Measurements from ENCODE around the gene MCF2L. TPM values are rescaled to one million over a fixed set of nuclear protein-coding genes. Genes with fewer than 3 reads are reported as not detected.

MCF2L gene
- total and polyA plus RNA-seq, 10 of the 15 experiments (the other 5 are each of a cell fraction or from before 2014, with no cell fraction given): 0.06 to 1.1 (median 0.21) TPM; not detected in 2

DNA sequence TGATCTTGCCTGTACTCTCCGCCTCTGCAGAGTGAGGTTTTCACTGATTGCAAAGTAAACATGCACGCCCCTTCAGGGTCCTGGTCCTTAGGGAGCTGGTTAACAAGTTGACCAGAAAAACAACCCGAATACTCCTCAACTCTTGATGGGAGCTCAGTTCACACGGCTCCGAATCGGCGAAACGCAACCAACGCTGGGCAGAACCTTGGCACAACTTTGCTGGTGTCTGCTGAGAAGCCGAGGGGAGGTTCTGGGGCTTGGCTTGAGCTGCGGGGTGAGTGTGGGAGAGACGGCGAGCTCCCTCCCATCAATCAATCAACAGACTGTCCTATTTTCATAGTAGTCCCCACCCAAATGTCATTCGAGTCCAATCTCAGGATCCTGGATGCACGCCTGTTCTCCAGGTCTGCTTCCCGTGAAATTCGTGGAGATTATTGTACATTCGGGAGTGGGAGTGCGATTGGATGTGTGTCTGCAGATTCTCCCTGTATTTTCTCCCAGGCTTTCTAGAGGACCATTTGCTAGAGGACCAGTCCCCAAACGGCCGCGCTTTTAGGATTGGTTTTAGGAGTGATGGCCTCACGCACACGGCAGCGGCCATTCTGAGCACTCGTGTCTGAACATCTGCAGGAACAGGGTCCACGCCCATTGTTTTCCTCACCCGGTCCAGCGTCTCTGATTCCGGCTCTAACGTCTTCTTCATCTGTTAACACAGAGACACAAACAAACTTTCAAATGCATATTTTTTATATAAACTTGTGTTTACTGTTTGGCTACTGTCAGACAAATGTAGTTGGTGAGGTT is 85.0 kb downstream of the MCF2L start:
- Histone ChIP-seq H3K27me3 (replicated peaks in 1 of 2; ENCODE audit: control insufficient read depth in 2 of 2, insufficient read depth in 2 of 2, low read length in 1 of 2) (no peaks in the 10 kb centered on the region; a peak in 1 of 4 replicates), H3K9me3 (replicated peaks; ENCODE audit: control insufficient read depth, insufficient read depth, low read length) (peaks cover 2% of the 10 kb centered on the region; the same call in 1 of the 3 replicates)

More for the DNA sequence above, 85.0 kb downstream of the MCF2L start:
- Histone ChIP-seq H4K20me1 (ENCODE audit: control insufficient read depth, insufficient read depth) (no peaks in the 10 kb centered on the region), H3K4me1 (ENCODE audit: control insufficient read depth, insufficient read depth, low read length) (no peaks in the 10 kb centered on the region), H2AFZ (ENCODE audit: control insufficient read depth, low read depth, low read length) (no peak overlapping the region), H3K27ac (ENCODE audit: control insufficient read depth, insufficient read depth) (no peak overlapping the region), H3K4me3 (no peak overlapping the region), H3K9ac (ENCODE audit: control insufficient read depth, insufficient read depth, low read length) (no peak overlapping the region), H3K36me3 (ENCODE audit: control insufficient read depth in 2 of 2, insufficient read depth in 2 of 2, low read length in 1 of 2) (no peaks in the 10 kb centered on the region), H3K4me2 (ENCODE audit: control insufficient read depth, insufficient read depth) (no peak overlapping the region), H3K79me2 (ENCODE audit: control insufficient read depth, insufficient read depth, low read length) (no peaks in the 10 kb centered on the region)
- in situ Hi-C loops (cut with MboI): no loop called here
- TF ChIP-seq TARDBP (IDR thresholded peaks at IDR 0.05; ENCODE audit: borderline replicate concordance) (no peak), MXI1 (IDR thresholded peaks at IDR 0.05; ENCODE audit: low read depth, low read length) (no peak), KDM1A (IDR thresholded peaks at IDR 0.05; ENCODE audit: borderline replicate concordance) (no peak), LARP7 (IDR thresholded peaks at IDR 0.05) (no peak), MEF2A (IDR thresholded peaks at IDR 0.05; ENCODE audit: insufficient read depth, low read depth, low read length) (no peak), GABPA (IDR thresholded peaks at IDR 0.05; ENCODE audit: low read depth) (no peak)
- TF ChIP-seq, protein P1, sequence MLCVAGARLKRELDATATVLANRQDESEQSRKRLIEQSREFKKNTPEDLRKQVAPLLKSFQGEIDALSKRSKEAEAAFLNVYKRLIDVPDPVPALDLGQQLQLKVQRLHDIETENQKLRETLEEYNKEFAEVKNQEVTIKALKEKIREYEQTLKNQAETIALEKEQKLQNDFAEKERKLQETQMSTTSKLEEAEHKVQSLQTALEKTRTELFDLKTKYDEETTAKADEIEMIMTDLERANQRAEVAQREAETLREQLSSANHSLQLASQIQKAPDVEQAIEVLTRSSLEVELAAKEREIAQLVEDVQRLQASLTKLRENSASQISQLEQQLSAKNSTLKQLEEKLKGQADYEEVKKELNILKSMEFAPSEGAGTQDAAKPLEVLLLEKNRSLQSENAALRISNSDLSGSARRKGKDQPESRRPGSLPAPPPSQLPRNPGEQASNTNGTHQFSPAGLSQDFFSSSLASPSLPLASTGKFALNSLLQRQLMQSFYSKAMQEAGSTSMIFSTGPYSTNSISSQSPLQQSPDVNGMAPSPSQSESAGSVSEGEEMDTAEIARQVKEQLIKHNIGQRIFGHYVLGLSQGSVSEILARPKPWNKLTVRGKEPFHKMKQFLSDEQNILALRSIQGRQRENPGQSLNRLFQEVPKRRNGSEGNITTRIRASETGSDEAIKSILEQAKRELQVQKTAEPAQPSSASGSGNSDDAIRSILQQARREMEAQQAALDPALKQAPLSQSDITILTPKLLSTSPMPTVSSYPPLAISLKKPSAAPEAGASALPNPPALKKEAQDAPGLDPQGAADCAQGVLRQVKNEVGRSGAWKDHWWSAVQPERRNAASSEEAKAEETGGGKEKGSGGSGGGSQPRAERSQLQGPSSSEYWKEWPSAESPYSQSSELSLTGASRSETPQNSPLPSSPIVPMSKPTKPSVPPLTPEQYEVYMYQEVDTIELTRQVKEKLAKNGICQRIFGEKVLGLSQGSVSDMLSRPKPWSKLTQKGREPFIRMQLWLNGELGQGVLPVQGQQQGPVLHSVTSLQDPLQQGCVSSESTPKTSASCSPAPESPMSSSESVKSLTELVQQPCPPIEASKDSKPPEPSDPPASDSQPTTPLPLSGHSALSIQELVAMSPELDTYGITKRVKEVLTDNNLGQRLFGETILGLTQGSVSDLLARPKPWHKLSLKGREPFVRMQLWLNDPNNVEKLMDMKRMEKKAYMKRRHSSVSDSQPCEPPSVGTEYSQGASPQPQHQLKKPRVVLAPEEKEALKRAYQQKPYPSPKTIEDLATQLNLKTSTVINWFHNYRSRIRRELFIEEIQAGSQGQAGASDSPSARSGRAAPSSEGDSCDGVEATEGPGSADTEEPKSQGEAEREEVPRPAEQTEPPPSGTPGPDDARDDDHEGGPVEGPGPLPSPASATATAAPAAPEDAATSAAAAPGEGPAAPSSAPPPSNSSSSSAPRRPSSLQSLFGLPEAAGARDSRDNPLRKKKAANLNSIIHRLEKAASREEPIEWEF (IDR thresholded peaks at IDR 0.05; ENCODE audit: insufficient replicate concordance, low read depth, low read length): no peak
- TF ChIP-seq, protein P2, sequence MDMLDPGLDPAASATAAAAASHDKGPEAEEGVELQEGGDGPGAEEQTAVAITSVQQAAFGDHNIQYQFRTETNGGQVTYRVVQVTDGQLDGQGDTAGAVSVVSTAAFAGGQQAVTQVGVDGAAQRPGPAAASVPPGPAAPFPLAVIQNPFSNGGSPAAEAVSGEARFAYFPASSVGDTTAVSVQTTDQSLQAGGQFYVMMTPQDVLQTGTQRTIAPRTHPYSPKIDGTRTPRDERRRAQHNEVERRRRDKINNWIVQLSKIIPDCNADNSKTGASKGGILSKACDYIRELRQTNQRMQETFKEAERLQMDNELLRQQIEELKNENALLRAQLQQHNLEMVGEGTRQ (IDR thresholded peaks at IDR 0.05; ENCODE audit: borderline replicate concordance, low read depth, low read length): no peak
- BruUV-seq (replicated peaks): no TSS peak
- intact Hi-C loops (cut with micrococcal nuclease; ENCODE audit: unreplicated experiment): no loop called here
- 54% methylated on average over 30 of the region's 31 CpGs for WGBS (ENCODE audit: insufficient coverage, insufficient replicate concordance, low lambda C conversion rate, missing lambda C conversion rate)
- ChIA-PET SMC1A (ENCODE audit: uncharacterized antibody, unreplicated experiment) (no interaction called here), RAD21 (ENCODE audit: unreplicated experiment) (no interaction called here), POLR2A (no interaction called here), CTCF (no interaction called here)
- no peak for FAIRE-seq
- DNase-seq (ENCODE audit: low read depth, low spot score): no peak
- ATAC-seq: no peak
